GM19372 (cell line): ENCODE data around the gene SERPINI1.
"Not testable (repeated sequence)": the region's sequence is repeated elsewhere in the genome, so short reads cannot be mapped to it uniquely, and the experiment has no call there.

Source experiments
- ATAC-seq: cut with Tn5 transposase; IDR thresholded peaks from one replicate; pipeline ENCODE4 v1.9.1; 2021; ENCODE audit warnings: mild to moderate bottlenecking, low read depth, moderate library complexity; ENCODE audit not compliant: unreplicated experiment

The SERPINI1 gene

DNA sequence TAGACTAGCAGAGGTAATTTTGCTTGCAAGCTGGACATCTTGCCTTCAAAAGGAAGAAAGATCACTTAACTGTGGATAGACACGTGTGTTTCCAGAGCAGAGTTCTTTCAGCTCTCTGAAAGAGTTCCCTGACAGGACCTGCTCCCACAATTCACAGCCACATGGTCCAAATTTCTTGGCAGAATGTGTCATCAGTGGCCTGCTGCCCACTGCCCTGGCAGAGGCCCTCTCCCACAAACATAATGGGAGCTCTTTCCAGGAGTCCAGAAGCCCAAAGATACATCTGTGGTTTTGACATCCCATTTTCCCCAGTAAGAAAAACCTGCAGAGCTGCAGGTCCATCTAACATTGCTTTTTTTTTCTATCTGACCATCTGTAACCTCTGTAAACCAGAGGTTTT lies 48.3 kb downstream of the SERPINI1 start:
- no peak for ATAC-seq

DNA sequence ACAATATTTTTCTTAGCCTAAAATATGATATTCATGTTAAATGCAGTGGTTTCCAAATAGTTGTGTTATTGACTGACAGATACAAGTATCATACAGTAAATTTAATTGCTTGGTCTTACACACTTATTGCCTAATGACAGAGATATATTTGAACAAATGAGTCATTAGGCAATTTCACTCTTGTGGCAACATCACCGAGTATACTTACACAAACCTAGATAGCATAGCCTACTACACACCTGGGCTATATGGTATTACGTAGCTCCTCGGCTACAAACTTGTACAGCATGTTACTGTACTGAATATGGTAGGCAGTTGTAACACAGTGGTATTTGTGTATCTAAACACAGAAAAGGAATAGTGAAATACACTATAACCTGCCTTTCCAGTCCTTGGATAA lies 50.3 kb downstream of the SERPINI1 start:
- no peak for ATAC-seq

DNA sequence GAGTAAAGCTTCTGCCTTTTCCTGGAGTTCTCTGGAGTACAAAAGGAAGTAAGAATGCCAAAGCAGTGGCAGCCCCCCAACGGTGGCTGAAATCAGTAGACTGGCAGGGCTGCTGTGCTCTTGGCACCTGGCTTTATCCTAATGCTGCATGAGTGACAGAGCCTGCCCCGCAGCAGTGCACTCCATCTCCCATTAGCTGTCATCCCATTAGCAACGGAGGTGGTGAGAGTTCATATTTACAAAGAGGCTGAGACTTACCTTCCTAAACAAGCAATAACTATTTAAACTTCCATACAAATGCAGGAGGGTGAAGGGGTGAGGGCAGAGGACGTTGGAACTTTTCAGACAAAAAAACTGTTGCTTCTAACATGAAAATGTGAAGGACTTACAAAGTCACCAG lies 51.9 kb downstream of the SERPINI1 start:
- no peak for ATAC-seq

DNA sequence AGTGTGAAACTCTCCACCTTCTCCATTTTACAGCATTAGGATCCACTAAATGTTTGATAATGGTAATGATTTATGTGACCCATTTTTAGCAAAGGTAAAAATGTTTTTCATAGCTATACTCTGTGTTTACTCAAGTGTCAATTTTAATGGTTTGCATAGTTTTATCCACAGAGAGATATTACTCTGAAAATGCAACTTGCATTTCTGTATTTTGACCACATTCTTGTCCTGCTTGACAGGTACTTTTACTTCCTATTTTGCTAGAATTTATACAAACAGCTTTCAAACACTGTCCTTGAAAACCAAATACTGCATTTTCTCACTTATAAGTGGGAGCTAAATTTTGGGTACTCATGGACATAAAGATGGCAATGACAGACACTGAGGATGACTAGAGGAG lies 62.9 kb downstream of the SERPINI1 start:
- no peak for ATAC-seq

DNA sequence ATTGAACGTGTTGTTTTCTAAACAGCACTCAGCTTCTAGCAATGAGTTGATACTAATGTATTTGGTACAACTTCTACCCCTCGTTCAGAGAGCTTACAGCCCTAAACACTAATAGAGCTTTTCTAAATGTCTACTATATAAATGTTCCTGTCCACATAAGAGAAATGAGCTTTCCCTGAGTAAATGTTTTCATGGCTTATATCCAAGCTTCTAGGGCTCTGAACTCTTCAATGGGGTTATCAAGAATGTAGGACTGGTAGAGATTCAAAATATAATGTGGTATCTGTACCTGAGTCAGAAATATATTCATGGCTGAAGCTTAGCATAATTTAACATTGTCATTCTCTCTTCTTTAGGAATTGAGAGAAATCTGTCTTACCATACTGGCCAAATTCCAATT lies 73.4 kb downstream of the SERPINI1 start:
- no peak for ATAC-seq

DNA sequence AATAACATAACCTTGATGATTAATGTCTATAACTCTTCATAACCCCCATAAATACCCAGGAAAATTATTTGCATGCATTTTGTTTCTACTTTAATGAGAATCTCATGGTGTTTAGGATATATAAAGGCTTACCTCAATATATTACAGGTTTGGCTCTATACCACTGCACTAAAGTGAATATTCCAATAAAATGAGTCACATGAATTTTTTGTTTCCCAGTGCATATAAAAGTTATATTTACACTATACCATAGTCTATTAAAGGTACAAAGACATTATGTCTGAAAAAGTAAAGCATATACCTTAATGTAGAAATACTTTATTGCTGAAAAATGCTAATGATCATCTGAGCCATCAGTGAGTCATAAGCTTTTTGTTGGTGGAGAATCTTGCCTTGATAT lies 74.7 kb downstream of the SERPINI1 start:
- ATAC-seq: no peak

DNA sequence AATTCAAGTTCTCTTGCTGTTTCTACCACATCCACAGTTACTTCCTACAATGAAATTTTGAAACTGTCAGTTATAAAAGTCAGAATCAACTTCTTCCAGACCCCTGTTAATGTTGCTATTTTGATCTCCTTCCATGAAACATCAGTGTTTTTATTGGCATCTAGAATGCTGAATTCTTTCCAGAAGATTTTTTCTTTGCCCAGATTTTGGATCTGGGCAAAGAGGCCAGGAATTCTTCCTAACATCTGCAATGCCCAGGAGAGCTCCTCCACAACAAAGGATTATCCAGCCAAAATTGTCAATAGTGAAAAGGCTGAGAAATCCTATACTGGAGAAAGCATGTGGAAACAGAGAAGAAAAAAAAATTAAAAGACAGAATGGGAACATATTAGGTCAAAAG lies 75.5 kb downstream of the SERPINI1 start:
- ATAC-seq: no peak

DNA sequence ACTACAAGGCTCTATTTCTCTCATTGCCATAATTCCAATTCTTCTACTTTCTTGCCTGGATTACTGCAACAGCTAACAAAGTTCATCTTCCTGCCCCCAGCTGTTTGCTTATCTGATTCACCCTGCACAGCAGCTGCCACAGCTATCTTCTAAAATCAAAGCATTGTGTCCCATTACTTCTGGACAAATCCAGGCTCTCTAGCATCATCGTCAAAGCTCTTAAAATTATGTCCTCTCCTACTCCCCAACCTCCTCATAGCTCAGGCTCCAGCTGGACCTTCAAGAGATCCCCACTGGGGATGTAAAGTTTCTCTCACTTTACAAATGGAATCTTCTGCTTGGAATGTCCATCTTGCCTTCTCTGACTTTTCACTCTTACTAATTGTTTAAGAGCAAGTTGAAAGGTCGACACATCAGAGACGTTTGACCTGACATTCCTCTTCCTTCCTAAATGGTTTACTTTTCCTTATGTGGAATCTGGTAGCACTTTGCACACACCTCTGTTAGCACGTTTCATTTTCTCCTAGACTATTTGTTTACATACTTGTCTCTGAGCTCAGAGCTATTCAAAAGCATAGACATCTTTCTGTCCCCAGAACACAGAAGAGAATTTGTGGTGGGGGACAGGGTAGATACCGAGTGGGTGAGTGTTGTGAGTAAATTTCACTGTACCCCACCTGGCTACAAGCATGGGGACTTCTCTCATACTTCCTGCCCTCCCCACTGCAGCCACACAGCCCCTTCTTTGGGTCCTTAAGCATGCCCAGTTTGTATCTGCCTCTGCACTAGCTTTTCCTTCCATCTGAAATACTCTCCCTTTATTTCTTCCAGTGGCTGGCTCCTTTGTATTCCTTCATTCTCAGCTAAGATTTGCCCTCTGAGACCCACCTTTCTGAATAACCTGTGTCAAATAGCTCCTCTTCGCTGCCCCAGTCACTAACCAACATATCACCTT lies 77.9 kb downstream of the SERPINI1 start:
- ATAC-seq: no peak

DNA sequence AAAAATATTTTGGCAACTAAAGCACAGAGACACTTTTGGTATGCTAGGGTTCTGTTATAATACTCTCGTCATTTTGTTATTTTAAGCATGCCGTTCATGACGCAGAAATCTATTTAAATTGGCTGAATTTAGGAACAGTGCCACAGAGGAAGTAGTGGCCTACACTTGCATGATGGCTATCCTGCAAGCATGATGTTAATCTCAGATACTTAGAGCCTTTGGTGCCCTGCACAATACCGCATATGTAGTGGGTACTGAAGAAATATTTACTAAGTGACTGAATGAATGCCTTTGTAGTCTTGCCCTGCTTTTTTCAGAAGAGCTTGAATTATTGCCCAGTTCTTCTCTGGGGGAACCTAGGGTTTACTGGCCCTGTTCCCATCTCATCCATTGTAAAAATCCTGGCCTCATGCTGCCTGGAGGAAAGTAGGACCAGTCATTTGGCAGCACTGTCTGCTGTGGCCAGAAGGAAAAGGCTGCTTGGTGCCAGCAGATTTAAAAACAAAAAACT lies 79.0 kb downstream of the SERPINI1 start:
- no peak for ATAC-seq

DNA sequence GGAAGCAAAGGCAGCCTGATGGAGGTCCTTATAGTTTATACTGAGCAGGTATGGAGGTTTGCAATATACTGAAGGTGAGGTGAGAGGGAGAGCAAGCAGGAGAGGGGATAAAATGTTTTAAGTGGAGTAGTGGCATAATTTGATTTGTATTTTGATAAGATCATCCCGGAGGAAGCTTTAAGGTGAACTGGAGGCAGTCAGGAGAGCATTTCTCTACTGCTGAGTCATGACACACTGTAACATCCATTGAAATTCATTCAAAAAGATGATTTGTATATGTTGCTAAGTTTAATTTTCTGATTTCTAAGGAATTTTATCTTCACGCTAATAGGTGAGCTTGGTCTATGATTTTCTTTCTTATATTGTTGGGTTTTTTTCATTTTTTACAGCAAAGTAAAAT lies 81.4 kb downstream of the SERPINI1 start:
- no peak for ATAC-seq

DNA sequence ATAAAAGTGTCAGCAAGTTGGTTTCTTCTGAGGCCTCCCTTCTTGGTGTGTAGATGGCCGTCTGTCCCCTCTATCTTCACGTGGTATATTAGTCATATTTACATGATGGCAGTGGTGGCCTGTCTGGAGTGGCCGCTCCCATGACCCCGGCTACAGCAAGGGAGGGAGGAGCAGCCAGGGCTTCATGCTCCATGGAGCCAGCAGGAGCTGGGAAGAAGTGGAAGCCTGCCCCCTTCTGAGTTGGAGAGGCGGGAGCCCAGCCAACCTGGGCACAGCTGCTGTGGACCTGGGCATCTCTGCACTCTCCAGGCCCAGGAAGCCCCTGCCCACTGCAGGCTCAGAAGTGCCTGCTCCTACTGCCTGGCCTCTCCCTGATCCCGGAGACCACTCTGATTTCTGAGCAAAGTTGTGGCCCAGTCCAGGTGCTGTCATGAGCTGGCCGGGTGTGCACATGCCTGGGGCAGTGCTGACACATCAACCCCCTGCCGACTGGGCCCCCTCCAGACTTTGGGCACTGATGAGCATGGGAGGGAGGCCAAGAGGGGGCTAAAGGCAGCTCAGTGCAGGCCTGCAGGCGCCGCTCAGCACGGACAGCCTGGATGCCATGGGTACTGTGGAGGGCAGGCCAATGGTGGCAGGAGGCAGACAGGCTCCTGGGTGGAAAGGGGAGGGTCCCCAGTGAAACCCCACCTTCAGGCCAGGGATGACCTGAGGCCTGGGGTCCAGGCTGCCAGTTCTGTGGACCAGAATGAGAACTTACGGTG lies 84.8 kb downstream of the SERPINI1 start:
- no peak for ATAC-seq

DNA sequence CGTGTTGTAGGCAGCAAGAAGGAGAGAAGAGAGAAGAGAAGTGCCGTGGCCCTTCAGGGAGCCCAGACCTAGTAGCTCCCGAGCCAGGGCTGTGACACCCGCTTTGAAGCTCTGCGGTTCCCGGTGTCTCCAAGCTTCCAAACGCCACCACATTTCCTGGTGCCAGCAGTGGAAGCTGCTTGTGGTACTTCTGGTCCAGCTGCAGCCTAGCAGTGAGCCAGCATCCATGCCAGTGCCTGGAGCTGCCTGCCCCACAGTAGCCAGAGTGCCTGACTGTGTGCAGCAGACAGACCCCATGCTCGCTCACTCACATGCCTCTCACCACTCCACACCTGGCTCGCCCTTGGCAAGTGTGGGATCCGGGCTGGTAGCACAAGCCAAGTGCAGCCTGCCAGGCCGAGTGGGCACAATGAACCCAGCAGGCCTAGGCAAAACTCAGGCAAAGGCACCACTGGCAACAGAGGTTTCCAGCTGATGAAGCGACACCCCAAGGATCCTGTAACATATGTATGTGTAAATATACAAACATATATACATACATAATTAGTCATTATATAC lies 85.8 kb downstream of the SERPINI1 start:
- ATAC-seq: no peak

DNA sequence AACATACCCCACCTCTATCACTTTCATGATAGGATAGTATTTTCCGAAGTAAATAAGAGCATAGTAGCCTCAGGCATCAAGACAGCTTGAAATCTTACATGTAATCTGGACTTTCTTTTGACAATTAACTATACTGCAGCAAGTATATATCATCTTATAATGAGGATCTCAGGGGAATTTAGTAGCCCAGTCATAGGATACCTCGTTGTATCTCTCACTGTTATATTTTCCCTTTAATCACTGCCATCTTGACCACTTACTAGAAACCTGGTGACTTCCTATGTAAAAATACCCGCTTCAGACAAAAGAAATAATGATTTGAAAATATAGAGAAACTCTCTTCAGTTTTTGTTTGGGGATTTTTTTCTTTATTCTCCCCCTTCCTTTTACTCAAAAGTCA lies 88.2 kb downstream of the SERPINI1 start:
- ATAC-seq: no peak

DNA sequence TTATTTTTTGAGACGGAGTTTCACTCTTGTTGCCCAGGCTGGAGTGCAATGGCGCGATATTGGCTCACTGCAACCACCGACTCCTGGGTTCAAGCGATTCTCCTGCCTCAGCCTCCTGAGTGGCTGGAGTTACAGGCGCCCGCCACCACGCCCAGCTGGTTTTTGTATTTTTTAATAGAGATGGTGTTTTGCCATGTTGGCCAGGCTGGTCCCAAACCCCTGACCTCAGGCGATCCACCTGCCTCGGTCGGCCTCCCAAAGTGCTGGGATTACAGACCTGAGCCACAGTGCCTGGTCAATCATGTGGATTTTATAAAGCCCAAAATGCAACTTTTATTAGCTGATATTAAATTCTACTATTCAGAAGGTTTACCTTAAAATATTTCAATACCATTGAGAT lies 92.1 kb downstream of the SERPINI1 start:
- not testable (repeated sequence) for ATAC-seq

DNA sequence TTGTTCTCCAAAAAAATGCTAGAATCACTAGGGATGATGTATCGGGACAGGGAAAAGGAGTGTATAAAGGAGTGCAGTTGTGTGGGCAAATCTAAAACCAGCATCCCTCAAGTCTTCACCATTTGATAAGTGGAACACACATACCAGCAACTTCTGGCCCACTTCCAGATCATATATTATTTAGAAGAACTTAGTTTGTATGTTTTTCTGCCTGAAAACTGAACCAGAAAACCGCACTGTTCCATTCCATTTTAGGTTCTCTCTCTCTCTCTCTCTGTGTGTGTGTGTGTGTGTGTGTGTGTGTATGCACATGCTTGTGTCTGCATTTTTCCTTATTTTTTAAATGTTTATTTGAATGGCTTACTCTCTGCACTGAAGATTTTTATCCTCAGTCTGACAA lies 93.5 kb downstream of the SERPINI1 start:
- ATAC-seq: no peak

DNA sequence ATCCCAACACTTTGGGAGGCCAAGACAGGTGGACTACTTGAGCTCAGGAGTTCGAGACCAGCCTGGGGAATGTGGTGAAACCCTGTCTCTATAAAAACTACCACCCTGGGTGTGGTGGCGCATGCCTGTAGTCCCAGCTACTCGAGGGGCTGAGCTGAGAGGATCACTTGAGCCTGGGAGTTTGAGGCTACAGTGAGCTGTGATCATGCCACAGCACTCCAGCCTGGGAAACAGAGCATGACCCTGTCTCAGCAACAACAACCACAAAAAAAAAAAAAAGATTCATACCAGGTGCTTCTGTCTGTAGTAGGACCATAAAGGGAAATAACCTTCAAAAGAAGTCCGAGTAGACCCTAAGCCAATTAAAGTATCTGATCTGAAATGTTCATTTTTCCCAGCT lies 94.5 kb downstream of the SERPINI1 start:
- ATAC-seq: no peak

DNA sequence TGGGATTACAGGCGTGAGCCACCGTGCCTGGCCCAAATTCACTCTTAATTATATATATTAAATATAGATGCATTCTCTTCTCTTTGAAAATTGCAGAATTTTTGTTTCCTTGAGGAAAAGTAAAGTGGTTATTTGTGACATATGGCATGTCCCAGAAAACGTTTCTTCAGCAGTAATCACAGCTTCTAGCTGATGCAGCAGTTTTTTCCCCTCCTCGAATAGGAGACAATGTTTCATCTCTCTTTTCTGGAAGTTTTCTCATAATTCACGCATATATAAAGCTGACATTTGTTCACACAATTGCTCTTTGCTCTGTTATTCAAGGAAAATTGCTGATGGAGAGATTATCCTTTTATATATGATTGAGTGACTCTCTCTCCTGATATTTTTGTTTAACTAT lies 99.8 kb downstream of the SERPINI1 start:
- ATAC-seq: no peak

DNA sequence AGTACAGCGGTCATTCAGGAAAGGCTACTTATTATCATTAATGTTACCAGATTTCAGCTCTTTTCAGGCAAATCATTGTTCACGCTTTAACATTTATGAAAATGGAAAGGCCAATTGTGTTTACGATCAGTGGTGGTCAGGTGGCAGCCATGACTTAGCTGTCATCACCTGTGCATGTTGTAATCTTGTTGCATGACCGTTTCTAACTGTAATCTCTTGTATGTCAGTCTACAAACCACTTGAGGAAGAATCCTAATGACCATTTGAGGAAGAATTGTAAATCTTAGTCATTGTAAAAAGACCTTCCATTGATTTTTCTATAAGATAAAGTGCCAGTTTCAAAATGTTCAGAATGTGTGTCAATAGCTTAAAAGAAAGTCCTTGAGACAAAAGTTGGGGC lies 100.4 kb downstream of the SERPINI1 start:
- ATAC-seq: no peak

DNA sequence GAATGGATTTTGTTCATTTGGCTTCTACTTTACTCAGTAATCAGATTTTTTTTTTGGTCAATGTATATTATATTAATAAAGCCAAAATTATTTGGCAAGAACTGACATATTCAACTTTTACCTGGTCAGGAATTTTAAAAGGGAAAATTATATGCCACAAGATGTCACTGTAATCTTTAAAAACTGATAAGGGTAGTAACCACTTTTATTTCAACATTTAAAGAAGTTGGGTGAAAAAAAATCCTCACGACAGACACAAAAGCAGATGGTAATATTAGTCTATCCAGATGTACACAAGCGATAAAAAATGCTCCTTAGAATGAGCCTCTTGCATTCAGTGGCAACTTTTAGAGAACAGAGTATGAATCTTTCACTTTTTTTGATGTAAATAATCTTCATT lies 101.9 kb downstream of the SERPINI1 start:
- no peak for ATAC-seq

DNA sequence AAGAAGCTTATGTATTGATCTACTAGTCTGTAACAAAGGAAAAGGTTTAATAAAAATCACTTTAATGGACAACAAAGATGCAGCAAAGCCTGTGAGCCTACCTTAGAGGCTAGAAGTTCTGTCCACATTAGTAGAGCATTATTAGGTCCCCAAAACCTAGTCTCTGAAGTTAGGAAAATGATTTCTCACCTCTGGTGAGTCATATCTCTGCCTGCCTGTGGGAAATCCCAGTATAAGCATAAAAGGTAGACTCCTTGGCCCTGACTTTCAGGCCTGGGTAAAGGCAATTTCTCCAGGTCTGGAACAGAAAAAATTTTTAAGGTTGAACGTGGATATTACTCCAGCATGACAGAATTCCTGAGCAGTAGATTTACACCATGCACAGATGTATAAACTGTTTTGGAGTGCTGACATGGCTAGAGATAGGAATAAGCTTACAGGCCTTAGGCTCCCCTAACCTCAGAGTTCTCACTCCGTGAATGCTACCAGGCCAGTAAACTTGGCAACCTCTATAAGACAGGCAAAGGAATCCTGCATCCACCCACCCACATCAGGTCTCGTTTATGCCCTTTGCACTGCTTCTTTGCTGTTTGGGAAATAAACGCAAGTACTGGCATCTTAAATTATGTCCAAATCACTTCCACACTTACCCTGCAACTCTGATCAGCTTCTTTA lies 104.1 kb downstream of the SERPINI1 start:
- ATAC-seq: no peak

DNA sequence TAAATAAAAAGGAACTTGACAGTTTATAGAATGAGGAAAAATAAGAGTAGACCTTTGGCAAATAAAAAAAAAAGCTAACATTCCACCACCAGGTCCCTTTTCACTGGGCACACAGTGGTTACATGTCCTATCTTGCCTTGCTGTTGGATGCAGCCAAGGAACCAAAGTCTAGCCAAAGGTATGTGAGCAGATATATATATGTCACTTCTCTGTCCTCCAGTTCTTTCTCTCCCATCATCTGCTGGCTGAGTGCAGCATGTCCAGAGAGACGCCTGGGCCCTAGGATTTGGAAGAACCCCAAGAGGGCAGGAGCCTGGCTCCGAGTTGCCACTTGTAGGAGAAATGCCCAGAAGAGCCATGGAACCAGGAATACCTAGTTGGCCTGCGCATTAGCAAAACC lies 104.7 kb downstream of the SERPINI1 start:
- ATAC-seq: no peak
